ENCODE data around the gene OTC. TPM values are rescaled to one million over a fixed set of nuclear protein-coding genes. Genes with fewer than 3 reads are reported as not detected.

Gene OTC
- total RNA-seq, 1 experiment from 2014 or later, result not detected

DNA sequence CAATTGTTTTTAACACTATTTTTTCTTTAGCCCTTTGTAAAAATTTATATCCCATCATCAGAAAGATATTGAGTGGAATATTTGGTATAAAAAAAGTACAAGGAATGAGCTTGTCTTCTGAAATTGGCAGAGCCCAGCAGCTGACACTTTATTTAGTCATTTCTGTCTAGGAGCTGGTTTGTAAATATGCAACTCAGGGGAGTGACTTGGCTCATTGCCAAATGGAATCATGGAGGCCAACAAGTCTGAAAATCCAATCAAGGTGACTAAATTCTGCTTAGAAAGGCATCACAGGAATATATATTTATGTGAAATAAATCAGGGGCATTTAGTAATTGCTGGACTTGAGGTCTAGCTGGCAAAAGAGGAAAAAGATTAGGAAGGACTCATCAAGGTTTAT is 74.4 kb downstream of the OTC start:
- H3K9ac ChIP-seq (ENCODE audit: low read length), result no peak overlapping the region
- RAD21 ChIA-PET (ENCODE audit: low non-redundant PET in 1 of 2, low total read pairs in 2 of 2, uncharacterized antibody in 2 of 2, unreplicated experiment in 2 of 2), result no interaction called here
- no peaks in the 10 kb centered on the region for H3K9me2 ChIP-seq (ENCODE audit: insufficient read depth)
- no peak overlapping the region for H3K4me3 ChIP-seq (replicated peaks in 1 of 2; ENCODE audit: low read depth in 1 of 2, low read length in 2 of 2)
- H3K36me3 ChIP-seq (ENCODE audit: control insufficient read depth in 1 of 2, insufficient read depth in 2 of 2, low read length in 2 of 2), result no peaks in the 10 kb centered on the region
- no peaks in the 10 kb centered on the region for H3K4me1 ChIP-seq (ENCODE audit: control insufficient read depth in 1 of 2, insufficient read depth in 2 of 2, low read length in 2 of 2)
- H3K27me3 ChIP-seq (ENCODE audit: insufficient read depth, low read length), result no peaks in the 10 kb centered on the region
- H4K20me1 ChIP-seq (ENCODE audit: insufficient read depth), result no peaks in the 10 kb centered on the region
- intact Hi-C loops (cut with micrococcal nuclease), result no loop called here
- CTCF ChIA-PET, result no interaction called here
- H2AFZ ChIP-seq (ENCODE audit: low read depth, low read length, poor library complexity, severe bottlenecking), result no peak overlapping the region
- H3K27ac ChIP-seq (ENCODE audit: low read depth, low read length), result no peak overlapping the region
- DNase-seq (ENCODE audit: low read depth, low spot score), result no peak
- H3K4me2 ChIP-seq (ENCODE audit: low read length), result no peak overlapping the region
- POLR2A ChIA-PET, result no interaction called here
- no peaks in the 10 kb centered on the region for H3K79me2 ChIP-seq (ENCODE audit: insufficient read depth, low read length)
- ATAC-seq, result no peak
- TF ChIP-seq TCF7L2 (IDR thresholded peaks at IDR 0.05; ENCODE audit: borderline replicate concordance, extremely low read depth, insufficient read depth, insufficient read length) (no peak), ZNF274 (IDR thresholded peaks at IDR 0.05; ENCODE audit: low read depth, low read length) (no peak), CEBPB (IDR thresholded peaks at IDR 0.05; ENCODE audit: low read depth) (no peak), CBX3 (IDR thresholded peaks at IDR 0.05; ENCODE audit: low read depth) (no peak), FOSL1 (IDR thresholded peaks at IDR 0.05; ENCODE audit: low read depth) (no peak), YY1 (IDR thresholded peaks at IDR 0.05; ENCODE audit: extremely low read depth, insufficient replicate concordance, low read depth, low read length) (no peak), EZH2 (IDR thresholded peaks at IDR 0.05) (no peak)
- TF ChIP-seq, protein P1, sequence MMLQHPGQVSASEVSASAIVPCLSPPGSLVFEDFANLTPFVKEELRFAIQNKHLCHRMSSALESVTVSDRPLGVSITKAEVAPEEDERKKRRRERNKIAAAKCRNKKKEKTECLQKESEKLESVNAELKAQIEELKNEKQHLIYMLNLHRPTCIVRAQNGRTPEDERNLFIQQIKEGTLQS (IDR thresholded peaks at IDR 0.05), result no peak
- TF ChIP-seq, protein P2, sequence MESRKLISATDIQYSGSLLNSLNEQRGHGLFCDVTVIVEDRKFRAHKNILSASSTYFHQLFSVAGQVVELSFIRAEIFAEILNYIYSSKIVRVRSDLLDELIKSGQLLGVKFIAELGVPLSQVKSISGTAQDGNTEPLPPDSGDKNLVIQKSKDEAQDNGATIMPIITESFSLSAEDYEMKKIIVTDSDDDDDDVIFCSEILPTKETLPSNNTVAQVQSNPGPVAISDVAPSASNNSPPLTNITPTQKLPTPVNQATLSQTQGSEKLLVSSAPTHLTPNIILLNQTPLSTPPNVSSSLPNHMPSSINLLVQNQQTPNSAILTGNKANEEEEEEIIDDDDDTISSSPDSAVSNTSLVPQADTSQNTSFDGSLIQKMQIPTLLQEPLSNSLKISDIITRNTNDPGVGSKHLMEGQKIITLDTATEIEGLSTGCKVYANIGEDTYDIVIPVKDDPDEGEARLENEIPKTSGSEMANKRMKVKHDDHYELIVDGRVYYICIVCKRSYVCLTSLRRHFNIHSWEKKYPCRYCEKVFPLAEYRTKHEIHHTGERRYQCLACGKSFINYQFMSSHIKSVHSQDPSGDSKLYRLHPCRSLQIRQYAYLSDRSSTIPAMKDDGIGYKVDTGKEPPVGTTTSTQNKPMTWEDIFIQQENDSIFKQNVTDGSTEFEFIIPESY (IDR thresholded peaks at IDR 0.05; ENCODE audit: extremely low read depth, insufficient replicate concordance, low read length), result no peak
- BruUV-seq (replicated peaks), result no TSS peak
- no peaks in the 10 kb centered on the region for H3K9me3 ChIP-seq (ENCODE audit: control insufficient read depth in 1 of 2, insufficient read depth in 1 of 2, low read depth in 1 of 2, low read length in 2 of 2)

All from HCT116 (cell line).